ENCODE measurements around the gene CCDC188.

CCDC188 gene

GRCh38 chr22:20182365-20182764, 31.5 kb upstream of the CCDC188 start:
- no peak overlapping the region for H3K9ac ChIP-seq (ENCODE audit: low read length)

GRCh38 chr22:20181884-20182236, 31.0 kb upstream of the CCDC188 start:
- Histone ChIP-seq H3K9ac (ENCODE audit: low read length) (no peak overlapping the region), H3K36me3 (ENCODE audit: control insufficient read depth, insufficient read depth, low read length) (no peaks in the 10 kb centered on the region), H3K4me1 (ENCODE audit: control insufficient read depth, insufficient read depth, low read length) (no peaks in the 10 kb centered on the region), H3K4me3 (ENCODE audit: low read length) (no peak overlapping the region), H3K27me3 (ENCODE audit: control insufficient read depth, insufficient read depth, low read length) (peaks cover 2% of the 10 kb centered on the region), H3K9me3 (ENCODE audit: control insufficient read depth, low read length) (no peaks in the 10 kb centered on the region)

More at GRCh38 chr22:20182365-20182764, 31.5 kb upstream of the CCDC188 start:
- H3K4me3 ChIP-seq (ENCODE audit: low read length) = no peak overlapping the region
- H3K36me3 ChIP-seq (ENCODE audit: control insufficient read depth, insufficient read depth, low read length) = no peaks in the 10 kb centered on the region
- no peaks in the 10 kb centered on the region for H3K4me1 ChIP-seq (ENCODE audit: control insufficient read depth, insufficient read depth, low read length)
- no peaks in the 10 kb centered on the region for H3K9me3 ChIP-seq (ENCODE audit: control insufficient read depth, low read length)
- H3K27me3 ChIP-seq (ENCODE audit: control insufficient read depth, insufficient read depth, low read length) = no peaks in the 10 kb centered on the region

GRCh38 chr22:20181194-20181883, 30.5 kb upstream of the CCDC188 start:
- no peaks in the 10 kb centered on the region for H3K4me1 ChIP-seq (ENCODE audit: control insufficient read depth, insufficient read depth, low read length)
- no peak overlapping the region for H3K9ac ChIP-seq (ENCODE audit: low read length)
- H3K9me3 ChIP-seq (ENCODE audit: control insufficient read depth, low read length) = no peaks in the 10 kb centered on the region

DNA sequence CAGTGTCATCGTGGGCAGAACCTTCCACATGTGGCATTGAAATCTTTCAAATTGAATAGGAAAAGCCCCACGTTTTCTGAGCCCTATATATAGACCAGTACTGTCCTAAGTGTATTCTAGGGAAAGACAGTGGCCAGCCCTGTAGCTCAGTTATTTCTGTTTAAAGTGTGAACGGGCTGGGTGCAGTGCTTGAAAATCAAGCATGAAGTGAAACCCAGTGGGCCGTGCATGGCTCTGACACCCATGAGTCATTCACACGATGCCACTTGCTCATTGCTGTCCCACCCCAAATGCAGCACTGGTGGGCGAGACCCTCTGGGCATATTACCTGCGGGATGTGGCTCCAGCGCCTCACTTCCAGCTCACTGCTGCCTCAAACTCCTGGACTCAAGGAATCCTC, 29.8 kb upstream of the CCDC188 start:
- no peak overlapping the region for H3K4me3 ChIP-seq (ENCODE audit: low read length)
- H3K27me3 ChIP-seq (ENCODE audit: control insufficient read depth, insufficient read depth, low read length) = peaks cover 5% of the 10 kb centered on the region
- no peak overlapping the region for H3K9ac ChIP-seq (ENCODE audit: low read length)
- no peaks in the 10 kb centered on the region for H3K36me3 ChIP-seq (ENCODE audit: control insufficient read depth, insufficient read depth, low read length)
- no peaks in the 10 kb centered on the region for H3K4me1 ChIP-seq (ENCODE audit: control insufficient read depth, insufficient read depth, low read length)
- H3K9me3 ChIP-seq (ENCODE audit: control insufficient read depth, low read length) = no peaks in the 10 kb centered on the region

More at GRCh38 chr22:20181194-20181883, 30.5 kb upstream of the CCDC188 start:
- H3K36me3 ChIP-seq (ENCODE audit: control insufficient read depth, insufficient read depth, low read length) = no peaks in the 10 kb centered on the region
- peaks cover 5% of the 10 kb centered on the region for H3K27me3 ChIP-seq (ENCODE audit: control insufficient read depth, insufficient read depth, low read length)
- H3K4me3 ChIP-seq (ENCODE audit: low read length) = no peak overlapping the region

DNA sequence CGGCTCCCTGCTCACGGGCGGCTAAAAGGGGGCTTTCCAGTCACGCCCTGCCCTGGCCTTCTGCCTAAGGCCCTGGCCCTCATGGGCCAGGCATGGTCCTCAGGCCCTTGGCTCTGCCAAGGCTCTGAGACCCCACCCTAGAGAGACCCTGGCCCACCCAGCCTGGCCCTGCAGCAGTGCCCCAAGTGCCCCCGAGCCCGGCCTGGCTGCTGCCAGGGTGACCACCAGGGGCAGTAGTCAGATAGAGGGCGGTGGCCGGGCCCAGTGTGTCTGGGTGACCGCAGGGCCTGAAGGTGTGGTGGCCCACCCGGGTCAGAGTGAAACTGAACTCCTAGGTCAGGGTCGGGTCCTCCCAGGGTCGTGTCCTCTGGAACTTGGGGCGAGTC, 29.4 kb upstream of the CCDC188 start:
- Histone ChIP-seq H3K9me3 (ENCODE audit: control insufficient read depth, low read length) (no peaks in the 10 kb centered on the region), H3K27me3 (ENCODE audit: control insufficient read depth, insufficient read depth, low read length) (peaks cover 5% of the 10 kb centered on the region), H3K4me1 (ENCODE audit: control insufficient read depth, insufficient read depth, low read length) (no peaks in the 10 kb centered on the region), H3K4me3 (ENCODE audit: low read length) (no peak overlapping the region), H3K9ac (ENCODE audit: low read length) (no peak overlapping the region), H3K36me3 (ENCODE audit: control insufficient read depth, insufficient read depth, low read length) (no peaks in the 10 kb centered on the region)

DNA sequence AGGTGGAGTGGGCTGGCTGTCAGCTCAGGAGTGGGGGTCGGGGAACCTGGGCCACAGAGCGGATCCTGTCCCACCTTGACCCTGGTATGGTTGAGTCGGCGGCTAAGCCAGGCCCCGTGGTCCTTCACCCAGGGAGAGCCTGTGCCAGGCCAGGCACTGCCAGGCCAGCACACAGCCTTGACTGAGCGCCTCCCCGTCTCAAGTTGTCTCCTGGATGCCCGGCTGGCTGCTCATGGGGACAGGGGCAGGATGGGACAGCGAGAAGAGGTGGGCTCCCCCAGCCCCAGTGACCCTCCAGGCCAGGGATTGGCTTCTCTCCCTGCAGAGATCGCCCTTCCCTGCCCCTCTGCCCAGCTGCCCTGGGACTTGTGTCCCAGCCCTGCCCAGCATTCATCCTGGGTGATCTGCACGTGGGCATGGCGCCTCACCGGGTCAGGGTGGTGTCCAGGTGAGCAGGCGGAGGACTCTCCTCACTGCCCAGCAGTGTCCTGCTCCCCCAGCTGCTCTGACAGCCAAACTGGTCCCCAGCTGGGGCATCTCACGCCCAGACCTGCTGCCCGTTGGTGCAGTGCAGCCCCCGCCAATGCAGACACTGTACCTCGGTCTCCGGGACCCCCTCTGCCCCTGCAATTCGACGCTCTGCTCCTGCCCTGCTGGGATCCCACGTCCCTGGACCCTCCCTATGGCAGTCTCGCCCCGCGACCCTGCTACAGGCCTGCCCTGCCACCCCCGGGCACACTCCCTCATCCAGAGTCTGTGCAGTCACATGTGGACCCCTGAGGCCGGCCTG, 28.8 kb upstream of the CCDC188 start:
- Histone ChIP-seq H3K9ac (ENCODE audit: low read length) (no peak overlapping the region), H3K9me3 (ENCODE audit: control insufficient read depth, low read length) (no peaks in the 10 kb centered on the region), H3K4me1 (ENCODE audit: control insufficient read depth, insufficient read depth, low read length) (no peaks in the 10 kb centered on the region), H3K27me3 (ENCODE audit: control insufficient read depth, insufficient read depth, low read length) (peaks cover 5% of the 10 kb centered on the region), H3K36me3 (ENCODE audit: control insufficient read depth, insufficient read depth, low read length) (no peaks in the 10 kb centered on the region), H3K4me3 (ENCODE audit: low read length) (no peak overlapping the region)

GRCh38 chr22:20178915-20179227, 28.0 kb upstream of the CCDC188 start:
- Histone ChIP-seq H3K9me3 (ENCODE audit: control insufficient read depth, low read length) (no peaks in the 10 kb centered on the region), H3K36me3 (ENCODE audit: control insufficient read depth, insufficient read depth, low read length) (no peaks in the 10 kb centered on the region), H3K4me3 (ENCODE audit: low read length) (no peak overlapping the region), H3K4me1 (ENCODE audit: control insufficient read depth, insufficient read depth, low read length) (no peaks in the 10 kb centered on the region), H3K27me3 (ENCODE audit: control insufficient read depth, insufficient read depth, low read length) (peaks cover 5% of the 10 kb centered on the region), H3K9ac (ENCODE audit: low read length) (no peak overlapping the region)

DNA sequence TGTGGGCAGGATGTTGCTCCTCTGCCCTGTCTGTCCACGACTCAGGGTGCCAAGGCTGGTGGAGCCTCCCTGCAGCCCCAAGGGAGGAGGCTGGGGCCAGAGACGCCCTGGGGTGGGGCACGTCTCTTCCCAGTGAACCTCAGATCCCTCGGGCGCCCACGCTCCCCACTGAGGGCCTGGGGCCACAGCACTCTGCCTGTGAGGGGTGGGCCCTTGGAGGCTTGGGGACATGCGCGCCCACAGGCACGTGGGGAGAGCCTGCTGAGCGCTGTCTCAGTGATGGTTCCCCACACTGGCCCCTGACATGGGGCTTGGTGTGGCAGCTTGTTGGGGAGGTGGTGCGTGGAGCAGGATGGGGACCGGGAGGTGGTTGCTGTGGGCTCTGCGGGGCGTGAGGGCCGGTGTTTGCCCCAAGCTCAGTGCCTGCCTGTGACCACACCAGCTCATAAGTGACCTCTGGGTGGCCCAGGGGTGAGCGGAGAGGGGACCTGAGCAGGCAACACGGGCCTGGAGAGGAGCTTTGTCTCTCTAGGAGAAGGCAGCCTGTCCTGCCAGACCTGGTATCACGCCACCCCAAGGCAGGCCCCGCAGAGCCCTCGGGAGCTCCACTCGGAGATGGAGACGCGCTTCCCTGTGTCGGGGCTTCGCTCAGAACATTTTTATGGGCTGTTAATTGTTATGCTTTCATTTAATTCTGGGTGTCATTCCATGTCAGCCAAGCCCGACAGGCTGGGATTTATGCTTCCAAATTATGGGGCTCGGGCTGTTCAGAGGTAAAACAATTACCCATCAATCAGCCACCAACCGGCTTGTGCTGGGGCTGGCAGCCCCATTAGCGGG, 27.4 kb upstream of the CCDC188 start:
- H3K9ac ChIP-seq (ENCODE audit: low read length) = no peak overlapping the region
- H3K36me3 ChIP-seq (ENCODE audit: control insufficient read depth, insufficient read depth, low read length) = no peaks in the 10 kb centered on the region
- H3K4me3 ChIP-seq (ENCODE audit: low read length) = no peak overlapping the region
- H3K9me3 ChIP-seq (ENCODE audit: control insufficient read depth, low read length) = no peaks in the 10 kb centered on the region
- no peaks in the 10 kb centered on the region for H3K4me1 ChIP-seq (ENCODE audit: control insufficient read depth, insufficient read depth, low read length)
- peaks cover 5% of the 10 kb centered on the region for H3K27me3 ChIP-seq (ENCODE audit: control insufficient read depth, insufficient read depth, low read length)

- H3K4me3 ChIP-seq (ENCODE audit: low read length) = no peak overlapping the region
- no peaks in the 10 kb centered on the region for H3K36me3 ChIP-seq (ENCODE audit: control insufficient read depth, insufficient read depth, low read length)
- no peak overlapping the region for H3K9ac ChIP-seq (ENCODE audit: low read length)
- peaks cover 5% of the 10 kb centered on the region for H3K27me3 ChIP-seq (ENCODE audit: control insufficient read depth, insufficient read depth, low read length)
- no peaks in the 10 kb centered on the region for H3K4me1 ChIP-seq (ENCODE audit: control insufficient read depth, insufficient read depth, low read length)
- no peaks in the 10 kb centered on the region for H3K9me3 ChIP-seq (ENCODE audit: control insufficient read depth, low read length)
Observed at GRCh38 chr22:20177217-20177911, 26.5 kb upstream of the CCDC188 start.

GRCh38 chr22:20176421-20177085, 25.7 kb upstream of the CCDC188 start:
- no peaks in the 10 kb centered on the region for H3K4me1 ChIP-seq (ENCODE audit: control insufficient read depth, insufficient read depth, low read length)
- H3K4me3 ChIP-seq (ENCODE audit: low read length) = no peak overlapping the region
- no peaks in the 10 kb centered on the region for H3K36me3 ChIP-seq (ENCODE audit: control insufficient read depth, insufficient read depth, low read length)
- peaks cover 5% of the 10 kb centered on the region for H3K27me3 ChIP-seq (ENCODE audit: control insufficient read depth, insufficient read depth, low read length)
- no peaks in the 10 kb centered on the region for H3K9me3 ChIP-seq (ENCODE audit: control insufficient read depth, low read length)
- no peak overlapping the region for H3K9ac ChIP-seq (ENCODE audit: low read length)

DNA sequence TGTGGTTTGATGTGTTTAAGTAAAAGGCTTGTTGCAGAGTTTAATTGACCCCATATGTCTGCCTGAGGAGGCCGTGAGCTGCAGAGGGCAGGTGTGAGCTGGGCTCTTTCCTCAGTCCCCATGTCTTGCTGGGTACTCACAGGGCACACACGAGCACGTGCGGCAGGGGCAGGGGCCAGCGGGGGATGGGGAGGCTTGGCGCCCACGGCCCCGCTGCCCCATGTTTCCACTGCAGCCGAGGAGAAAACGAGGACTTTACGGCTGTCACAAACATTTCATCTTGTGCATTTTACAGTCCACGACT, 24.7 kb upstream of the CCDC188 start:
- Histone ChIP-seq H3K27me3 (ENCODE audit: control insufficient read depth, insufficient read depth, low read length) (peaks cover 5% of the 10 kb centered on the region), H3K9me3 (ENCODE audit: control insufficient read depth, low read length) (no peaks in the 10 kb centered on the region), H3K36me3 (ENCODE audit: control insufficient read depth, insufficient read depth, low read length) (no peaks in the 10 kb centered on the region), H3K4me3 (ENCODE audit: low read length) (no peak overlapping the region), H3K9ac (ENCODE audit: low read length) (no peak overlapping the region), H3K4me1 (ENCODE audit: control insufficient read depth, insufficient read depth, low read length) (no peaks in the 10 kb centered on the region)

All from mucosa of stomach (tissue), 1 donor.